Measurements from ENCODE around the gene SNRPE. TPM values are rescaled to one million over a fixed set of nuclear protein-coding genes. Genes with fewer than 3 reads are reported as not detected.

SNRPE gene
- total RNA-seq, result 53.1 and 65.5 TPM in 2 replicates

DNA sequence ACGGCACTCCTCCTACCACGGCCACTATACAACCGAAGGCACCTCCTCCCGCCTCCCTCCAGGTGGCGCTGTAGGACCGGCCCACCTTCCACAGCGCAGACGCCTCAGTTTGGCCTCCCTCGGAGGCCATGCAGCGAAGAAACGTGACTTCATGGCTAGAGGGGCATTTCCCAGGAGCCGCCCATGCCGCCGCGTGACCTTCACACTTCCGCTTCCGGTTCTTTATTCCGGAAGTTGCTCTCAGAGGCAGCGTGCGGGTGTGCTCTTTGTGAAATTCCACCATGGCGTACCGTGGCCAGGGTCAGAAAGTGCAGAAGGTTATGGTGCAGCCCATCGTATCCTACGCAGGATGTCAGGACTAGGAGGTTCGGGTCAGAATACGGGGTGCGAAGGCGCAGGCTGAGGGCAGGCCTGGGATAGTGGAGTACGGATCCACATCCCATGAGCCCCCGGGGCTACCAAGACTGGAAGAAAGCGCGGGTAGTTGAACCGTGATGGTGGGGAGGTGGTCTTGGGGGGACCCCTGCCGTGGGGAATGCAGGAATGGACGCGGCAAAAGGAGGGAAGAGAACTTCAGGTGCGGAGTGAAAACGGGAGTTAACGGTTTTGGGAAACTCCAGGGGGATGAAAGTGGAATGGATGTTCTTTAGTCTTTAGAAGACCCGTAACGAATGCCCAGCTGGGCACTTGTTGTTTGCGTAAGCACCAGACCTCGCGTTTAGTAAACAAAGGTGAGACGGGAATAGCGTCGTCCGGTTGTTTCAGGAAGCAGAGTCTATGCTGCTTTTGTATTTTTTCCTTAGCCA lies at the start of gene SNRPE:
SNRPE (plus strand) TSS at position 221 of the 806 bp plus-strand sequence; CDS start at position 282, 61 bp downstream.

Other genes with a start within 250 kb of the SNRPE start
- 59.5 and 94.4 TPM in 2 replicates for gene ATP2B4, start 234.8 kb upstream of the SNRPE start, total RNA-seq
- not detected in 2 replicates for gene LAX1, start 96.4 kb upstream of the SNRPE start, total RNA-seq
- 10.5 and 11.6 TPM in 2 replicates for gene ZBED6, start 66.0 kb upstream of the SNRPE start, total RNA-seq
- gene ZC3H11A, start 66.0 kb upstream of the SNRPE start, total RNA-seq, result 45.7 and 64.9 TPM in 2 replicates
- 12.7 and 15.9 TPM in 2 replicates for gene SOX13, start 211.5 kb downstream of the SNRPE start, total RNA-seq

All from pericardium fibroblast (primary cell).